Parathyroid adenoma (tissue), 2 donors: ENCODE results near the gene UBE2QL1.

Experiments
- H2AFZ ChIP-seq: fragments of 300-600 bp; sonication (generic); one replicate; pipeline ENCODE4 v1.7.0; 2017; ENCODE audit warnings: antibody characterized with exemption, mild to moderate bottlenecking
- H3K27ac ChIP-seq: fragments of 300-600 bp; sonication (generic); one replicate; pipeline ENCODE4 v1.7.0; 2017
- H3K27me3 ChIP-seq: fragments of 300-600 bp; sonication (generic); one replicate; pipeline ENCODE4 v1.7.0; 2017; ENCODE audit warnings: low read length; ENCODE audit not compliant: control insufficient read depth, insufficient read depth
- H3K36me3 ChIP-seq: fragments of 300-600 bp; sonication (generic); one replicate; pipeline ENCODE4 v1.7.0; 2017; ENCODE audit warnings: low read length; ENCODE audit not compliant: control insufficient read depth, insufficient read depth
- H3K4me1 ChIP-seq: fragments of 300-600 bp; sonication (generic); one replicate; pipeline ENCODE4 v1.7.0; 2017; ENCODE audit warnings: control low read depth
- H3K4me2 ChIP-seq: fragments of 300-600 bp; sonication (generic); one replicate; pipeline ENCODE4 v1.7.0; 2017; ENCODE audit warnings: low read length
- H3K4me3 ChIP-seq: fragments of 300-600 bp; sonication (generic); one replicate; pipeline ENCODE4 v1.7.0; 2017; ENCODE audit warnings: low read depth, low read length
- H3K79me2 ChIP-seq: fragments of 300-600 bp; sonication (generic); one replicate; pipeline ENCODE4 v1.7.0; 2017; ENCODE audit warnings: control low read depth
- H3K9ac ChIP-seq: fragments of 300-600 bp; sonication (generic); one replicate; pipeline ENCODE4 v1.7.0; 2017; ENCODE audit warnings: mild to moderate bottlenecking
- H3K9me3 ChIP-seq: fragments of 300-600 bp; sonication (generic); one replicate; pipeline ENCODE4 v1.7.0; 2017; ENCODE audit warnings: low read length; ENCODE audit not compliant: control insufficient read depth
- TF ChIP-seq, protein P1 (sequence below): fragments of 300-600 bp; sonication (generic); IDR thresholded peaks from one replicate; pipeline ENCODE4 v1.7.0; 2017; ENCODE audit warnings: antibody characterized with exemption, mild to moderate bottlenecking
- donor health status: primary hyperparathyroidism.

Gene UBE2QL1

DNA sequence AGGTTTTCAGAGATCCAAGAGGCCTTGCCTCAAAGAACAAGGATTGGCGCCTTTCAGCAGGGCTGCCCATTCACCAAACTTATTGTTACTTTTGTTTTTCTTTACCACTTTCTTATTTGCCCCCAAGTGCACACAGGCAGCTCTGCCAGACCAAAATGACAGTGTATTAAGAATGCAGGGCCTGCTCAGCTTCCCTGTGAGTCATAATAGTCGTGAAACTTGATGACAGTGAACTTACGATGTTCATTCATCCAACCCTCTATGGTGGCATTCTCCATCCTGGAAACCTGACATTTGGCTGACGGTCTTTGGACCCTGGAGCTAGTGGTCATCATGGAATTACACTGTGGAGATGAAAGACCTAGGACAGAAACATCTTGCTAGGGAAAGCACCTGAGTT, 44.3 kb downstream of the UBE2QL1 start:
- Histone ChIP-seq H3K27ac (no peak overlapping the region), H3K9ac (no peak overlapping the region), H3K4me2 (no peak overlapping the region), H2AFZ (no peak overlapping the region), H3K4me1 (no peaks in the 10 kb centered on the region), H3K79me2 (no peaks in the 10 kb centered on the region), H3K9me3 (no peaks in the 10 kb centered on the region), H3K36me3 (no peaks in the 10 kb centered on the region), H3K4me3 (no peak overlapping the region), H3K27me3 (no peaks in the 10 kb centered on the region)
- TF ChIP-seq, protein P1, sequence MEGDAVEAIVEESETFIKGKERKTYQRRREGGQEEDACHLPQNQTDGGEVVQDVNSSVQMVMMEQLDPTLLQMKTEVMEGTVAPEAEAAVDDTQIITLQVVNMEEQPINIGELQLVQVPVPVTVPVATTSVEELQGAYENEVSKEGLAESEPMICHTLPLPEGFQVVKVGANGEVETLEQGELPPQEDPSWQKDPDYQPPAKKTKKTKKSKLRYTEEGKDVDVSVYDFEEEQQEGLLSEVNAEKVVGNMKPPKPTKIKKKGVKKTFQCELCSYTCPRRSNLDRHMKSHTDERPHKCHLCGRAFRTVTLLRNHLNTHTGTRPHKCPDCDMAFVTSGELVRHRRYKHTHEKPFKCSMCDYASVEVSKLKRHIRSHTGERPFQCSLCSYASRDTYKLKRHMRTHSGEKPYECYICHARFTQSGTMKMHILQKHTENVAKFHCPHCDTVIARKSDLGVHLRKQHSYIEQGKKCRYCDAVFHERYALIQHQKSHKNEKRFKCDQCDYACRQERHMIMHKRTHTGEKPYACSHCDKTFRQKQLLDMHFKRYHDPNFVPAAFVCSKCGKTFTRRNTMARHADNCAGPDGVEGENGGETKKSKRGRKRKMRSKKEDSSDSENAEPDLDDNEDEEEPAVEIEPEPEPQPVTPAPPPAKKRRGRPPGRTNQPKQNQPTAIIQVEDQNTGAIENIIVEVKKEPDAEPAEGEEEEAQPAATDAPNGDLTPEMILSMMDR = no peak

DNA sequence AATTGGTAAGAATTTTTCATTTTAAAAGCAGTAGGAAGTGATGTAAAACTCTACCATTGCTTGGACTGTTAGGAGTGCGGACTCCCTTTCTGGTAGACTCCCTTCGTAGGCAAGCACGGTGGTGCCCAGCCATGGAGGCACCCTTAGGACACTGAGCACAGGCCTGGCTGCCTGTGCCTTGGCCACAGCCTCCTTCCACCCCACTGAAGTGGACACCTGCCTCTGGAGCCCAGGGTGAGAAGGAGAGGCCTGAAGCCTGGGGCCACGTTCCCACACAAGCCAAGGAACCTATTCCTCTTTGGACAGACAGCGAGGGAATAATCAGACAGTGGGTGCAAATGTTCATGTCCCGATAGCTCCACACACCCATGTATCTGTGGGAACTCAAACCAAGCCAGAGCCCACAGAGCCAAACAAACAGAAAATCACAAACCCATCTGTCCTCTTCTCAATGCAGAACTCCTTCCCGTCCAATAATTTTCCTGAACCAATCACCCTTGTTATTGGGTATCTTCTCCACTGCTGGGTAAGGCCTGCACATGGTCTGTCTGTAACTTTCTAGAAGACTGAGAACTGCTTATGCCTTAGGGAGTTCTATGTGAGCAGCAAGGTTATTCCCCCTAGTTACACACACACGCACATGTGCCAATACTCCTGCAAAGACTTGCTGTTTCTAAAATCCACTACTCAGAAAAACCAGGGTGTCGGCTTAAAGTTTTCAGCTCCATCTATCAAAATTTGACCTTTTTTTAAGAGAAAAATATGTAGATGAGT, 45.2 kb downstream of the UBE2QL1 start:
- no peaks in the 10 kb centered on the region for H3K36me3 ChIP-seq
- H3K27ac ChIP-seq = no peak overlapping the region
- H3K4me1 ChIP-seq = no peaks in the 10 kb centered on the region
- H3K27me3 ChIP-seq = no peaks in the 10 kb centered on the region
- H3K79me2 ChIP-seq = no peaks in the 10 kb centered on the region
- no peak overlapping the region for H3K4me3 ChIP-seq
- TF ChIP-seq, protein P1 = no peak
- no peak overlapping the region for H2AFZ ChIP-seq
- H3K9ac ChIP-seq = no peak overlapping the region
- no peaks in the 10 kb centered on the region for H3K9me3 ChIP-seq
- H3K4me2 ChIP-seq = no peak overlapping the region

DNA sequence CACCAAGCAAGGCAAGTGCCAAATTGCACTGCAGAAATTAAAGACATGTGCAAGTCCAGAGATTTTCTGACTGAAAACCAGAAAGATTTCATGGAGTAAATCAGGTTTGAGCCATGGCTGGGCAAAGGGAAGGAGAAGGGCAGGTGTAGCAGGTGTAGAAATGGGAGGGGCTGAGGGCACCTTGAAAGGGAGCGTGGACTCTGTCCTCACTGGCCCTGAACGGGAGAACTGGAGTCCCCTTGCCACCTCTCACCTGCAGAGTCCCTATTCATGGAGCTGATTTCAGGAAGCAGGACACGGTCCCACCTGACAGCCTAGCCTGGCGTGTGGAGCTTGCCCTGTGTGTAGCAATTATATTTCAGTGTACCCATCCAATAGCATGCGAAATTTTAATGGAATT, 46.3 kb downstream of the UBE2QL1 start:
- Histone ChIP-seq H3K4me2 (no peak overlapping the region), H3K9me3 (no peaks in the 10 kb centered on the region), H3K79me2 (no peaks in the 10 kb centered on the region), H3K4me3 (no peak overlapping the region), H3K27me3 (no peaks in the 10 kb centered on the region), H3K27ac (no peak overlapping the region), H2AFZ (no peak overlapping the region), H3K4me1 (no peaks in the 10 kb centered on the region), H3K9ac (no peak overlapping the region), H3K36me3 (no peaks in the 10 kb centered on the region)
- TF ChIP-seq, protein P1 = no peak

DNA sequence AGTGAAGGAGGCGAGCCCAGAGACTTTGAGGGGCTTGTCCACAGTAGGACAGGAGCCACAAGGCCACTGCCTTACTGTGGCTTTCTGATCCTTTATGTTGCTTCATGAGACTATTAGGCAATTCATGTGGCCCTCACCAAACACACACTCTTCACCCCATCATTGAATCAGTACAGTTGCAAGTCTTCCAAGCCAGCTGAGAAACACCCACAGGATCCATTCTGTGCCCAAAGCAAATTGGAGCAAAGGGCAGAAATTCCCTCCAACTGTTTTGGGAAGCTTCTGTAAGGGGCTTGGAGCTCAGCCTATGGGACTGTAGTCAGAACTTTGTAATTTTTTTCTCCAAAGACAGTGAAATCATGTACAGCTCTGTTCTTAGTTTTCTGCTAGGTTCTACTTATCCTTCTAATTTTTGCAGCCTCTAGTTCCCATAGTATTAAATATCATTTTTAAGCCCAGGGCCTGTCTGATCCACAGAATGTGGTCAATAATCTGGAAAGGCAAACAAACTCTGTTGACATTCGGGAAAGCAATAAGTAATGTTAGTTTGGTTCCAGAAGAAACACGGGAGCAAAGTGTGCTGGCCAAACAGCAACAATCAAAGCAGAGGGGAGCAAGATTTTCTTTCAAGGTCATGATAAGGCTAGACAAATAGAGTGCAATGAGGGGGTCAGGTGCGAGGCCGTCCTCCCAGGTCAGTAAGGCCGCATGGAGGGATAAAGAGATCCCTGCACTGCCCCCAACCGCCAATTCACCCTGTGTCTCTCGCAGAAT, 47.0 kb downstream of the UBE2QL1 start:
- Histone ChIP-seq H3K27me3 (no peaks in the 10 kb centered on the region), H3K9ac (no peak overlapping the region), H3K36me3 (no peaks in the 10 kb centered on the region), H3K9me3 (no peaks in the 10 kb centered on the region), H3K27ac (no peak overlapping the region), H3K4me1 (no peaks in the 10 kb centered on the region), H3K4me3 (no peak overlapping the region), H3K4me2 (no peak overlapping the region), H3K79me2 (no peaks in the 10 kb centered on the region), H2AFZ (no peak overlapping the region)
- TF ChIP-seq, protein P1 = no peak
